Measurements from ENCODE around the gene JMY. TPM values are rescaled to one million over a fixed set of nuclear protein-coding genes. Genes with fewer than 3 reads are reported as not detected.

JMY gene
- total RNA-seq, 1 experiment from 2014 or later, result 15.6 TPM

GRCh38 chr5:79206541-79206940, 29.4 kb upstream of the JMY start:
- DNase-seq (ENCODE audit: low read depth, low spot score) (no peak), ATAC-seq (no peak)
- Histone ChIP-seq H3K79me2 (ENCODE audit: insufficient read depth, low read length) (no peaks in the 10 kb centered on the region), H3K36me3 (ENCODE audit: control insufficient read depth in 1 of 2, insufficient read depth in 2 of 2, low read length in 2 of 2) (no peaks in the 10 kb centered on the region), H3K27me3 (ENCODE audit: insufficient read depth, low read length) (no peaks in the 10 kb centered on the region), H3K4me1 (ENCODE audit: control insufficient read depth in 1 of 2, insufficient read depth in 2 of 2, low read length in 2 of 2) (peaks cover 0 to 9% of the 10 kb centered on the region in 2 experiments; a peak in 3 of 4 replicates), H3K9me2 (ENCODE audit: insufficient read depth) (no peaks in the 10 kb centered on the region), H3K4me3 (replicated peaks in 1 of 2; ENCODE audit: low read depth in 1 of 2, low read length in 2 of 2) (no peak overlapping the region), H3K4me2 (ENCODE audit: low read length) (no peak overlapping the region), H3K9ac (ENCODE audit: low read length) (no peak overlapping the region), H3K9me3 (ENCODE audit: control insufficient read depth in 1 of 2, insufficient read depth in 1 of 2, low read depth in 1 of 2, low read length in 2 of 2) (no peaks in the 10 kb centered on the region), H3K27ac (ENCODE audit: low read depth, low read length) (no peak overlapping the region), H2AFZ (ENCODE audit: low read depth, low read length, poor library complexity, severe bottlenecking) (no peak overlapping the region), H4K20me1 (ENCODE audit: insufficient read depth) (no peaks in the 10 kb centered on the region)
- RAD21 ChIA-PET (ENCODE audit: low non-redundant PET in 1 of 2, low total read pairs in 2 of 2, uncharacterized antibody in 2 of 2, unreplicated experiment in 2 of 2), result no interaction called here
- POLR2A ChIA-PET, result no interaction called here
- no TSS peak for BruUV-seq (replicated peaks)
- TF ChIP-seq POLR2A (IDR thresholded peaks at IDR 0.05; ENCODE audit: borderline replicate concordance, extremely low read depth, insufficient read depth, insufficient read length) (no peak), JUND (IDR thresholded peaks at IDR 0.05) (no peak), EGR1 (IDR thresholded peaks at IDR 0.05; ENCODE audit: low read depth) (no peak), ELF1 (IDR thresholded peaks at IDR 0.05; ENCODE audit: borderline replicate concordance, low read depth) (no peak)
- CTCF ChIA-PET, result no interaction called here
- intact Hi-C loops (cut with micrococcal nuclease), result no loop called here

- Histone ChIP-seq H2AFZ (ENCODE audit: low read depth, low read length, poor library complexity, severe bottlenecking) (no peak overlapping the region), H3K9me2 (ENCODE audit: insufficient read depth) (no peaks in the 10 kb centered on the region), H3K4me2 (ENCODE audit: low read length) (no peak overlapping the region), H4K20me1 (ENCODE audit: insufficient read depth) (no peaks in the 10 kb centered on the region), H3K36me3 (ENCODE audit: control insufficient read depth in 1 of 2, insufficient read depth in 2 of 2, low read length in 2 of 2) (no peaks in the 10 kb centered on the region), H3K9me3 (ENCODE audit: control insufficient read depth in 1 of 2, insufficient read depth in 1 of 2, low read depth in 1 of 2, low read length in 2 of 2) (no peaks in the 10 kb centered on the region), H3K27me3 (ENCODE audit: insufficient read depth, low read length) (no peaks in the 10 kb centered on the region), H3K4me1 (ENCODE audit: control insufficient read depth in 1 of 2, insufficient read depth in 2 of 2, low read length in 2 of 2) (no peaks in the 10 kb centered on the region), H3K79me2 (ENCODE audit: insufficient read depth, low read length) (no peaks in the 10 kb centered on the region), H3K27ac (ENCODE audit: low read depth, low read length) (no peak overlapping the region), H3K4me3 (replicated peaks in 1 of 2; ENCODE audit: low read depth in 1 of 2, low read length in 2 of 2) (no peak overlapping the region), H3K9ac (ENCODE audit: low read length) (no peak overlapping the region)
- ChIA-PET POLR2A (no interaction called here), RAD21 (ENCODE audit: low non-redundant PET in 1 of 2, low total read pairs in 2 of 2, uncharacterized antibody in 2 of 2, unreplicated experiment in 2 of 2) (no interaction called here), CTCF (no interaction called here)
- ATAC-seq, result no peak
- intact Hi-C loops (cut with micrococcal nuclease), result no loop called here
- no TSS peak for BruUV-seq (replicated peaks)
- no peak for DNase-seq (ENCODE audit: low read depth, low spot score)
- TF ChIP-seq CEBPB (IDR thresholded peaks at IDR 0.05; ENCODE audit: low read depth), result no peak
- TF ChIP-seq, protein P1, sequence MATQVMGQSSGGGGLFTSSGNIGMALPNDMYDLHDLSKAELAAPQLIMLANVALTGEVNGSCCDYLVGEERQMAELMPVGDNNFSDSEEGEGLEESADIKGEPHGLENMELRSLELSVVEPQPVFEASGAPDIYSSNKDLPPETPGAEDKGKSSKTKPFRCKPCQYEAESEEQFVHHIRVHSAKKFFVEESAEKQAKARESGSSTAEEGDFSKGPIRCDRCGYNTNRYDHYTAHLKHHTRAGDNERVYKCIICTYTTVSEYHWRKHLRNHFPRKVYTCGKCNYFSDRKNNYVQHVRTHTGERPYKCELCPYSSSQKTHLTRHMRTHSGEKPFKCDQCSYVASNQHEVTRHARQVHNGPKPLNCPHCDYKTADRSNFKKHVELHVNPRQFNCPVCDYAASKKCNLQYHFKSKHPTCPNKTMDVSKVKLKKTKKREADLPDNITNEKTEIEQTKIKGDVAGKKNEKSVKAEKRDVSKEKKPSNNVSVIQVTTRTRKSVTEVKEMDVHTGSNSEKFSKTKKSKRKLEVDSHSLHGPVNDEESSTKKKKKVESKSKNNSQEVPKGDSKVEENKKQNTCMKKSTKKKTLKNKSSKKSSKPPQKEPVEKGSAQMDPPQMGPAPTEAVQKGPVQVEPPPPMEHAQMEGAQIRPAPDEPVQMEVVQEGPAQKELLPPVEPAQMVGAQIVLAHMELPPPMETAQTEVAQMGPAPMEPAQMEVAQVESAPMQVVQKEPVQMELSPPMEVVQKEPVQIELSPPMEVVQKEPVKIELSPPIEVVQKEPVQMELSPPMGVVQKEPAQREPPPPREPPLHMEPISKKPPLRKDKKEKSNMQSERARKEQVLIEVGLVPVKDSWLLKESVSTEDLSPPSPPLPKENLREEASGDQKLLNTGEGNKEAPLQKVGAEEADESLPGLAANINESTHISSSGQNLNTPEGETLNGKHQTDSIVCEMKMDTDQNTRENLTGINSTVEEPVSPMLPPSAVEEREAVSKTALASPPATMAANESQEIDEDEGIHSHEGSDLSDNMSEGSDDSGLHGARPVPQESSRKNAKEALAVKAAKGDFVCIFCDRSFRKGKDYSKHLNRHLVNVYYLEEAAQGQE (IDR thresholded peaks at IDR 0.05; ENCODE audit: low read depth), result no peak
- TF ChIP-seq EZH2 (IDR thresholded peaks at IDR 0.05), result no peak
- no peak for TF ChIP-seq EZH2phosphoT487 (IDR thresholded peaks at IDR 0.05; ENCODE audit: borderline replicate concordance)
- TF ChIP-seq ZBTB33 (IDR thresholded peaks at IDR 0.05; ENCODE audit: extremely low read depth, insufficient replicate concordance, low read length), result no peak
- no peak for TF ChIP-seq ATF3 (IDR thresholded peaks at IDR 0.05)
- no peak for TF ChIP-seq JUND (IDR thresholded peaks at IDR 0.05)
- TF ChIP-seq POLR2AphosphoS5 (IDR thresholded peaks at IDR 0.05; ENCODE audit: low read depth, low read length), result no peak
- no peak for TF ChIP-seq ELF1 (IDR thresholded peaks at IDR 0.05; ENCODE audit: borderline replicate concordance, low read depth)
- TF ChIP-seq ZFX (IDR thresholded peaks at IDR 0.05), result no peak
- TF ChIP-seq SIN3A (IDR thresholded peaks at IDR 0.05; ENCODE audit: low read depth), result no peak
- no peak for TF ChIP-seq SRF (IDR thresholded peaks at IDR 0.05; ENCODE audit: low read depth)
- no peak for TF ChIP-seq ZNF274 (IDR thresholded peaks at IDR 0.05; ENCODE audit: low read depth, low read length)
- no peak for TF ChIP-seq YY1 (IDR thresholded peaks at IDR 0.05; ENCODE audit: extremely low read depth, insufficient replicate concordance, low read depth, low read length)
- TF ChIP-seq POLR2A (IDR thresholded peaks at IDR 0.05; ENCODE audit: borderline replicate concordance, extremely low read depth, insufficient read depth, insufficient read length), result no peak
- no peak for TF ChIP-seq TCF7L2 (IDR thresholded peaks at IDR 0.05; ENCODE audit: borderline replicate concordance, extremely low read depth, insufficient read depth, insufficient read length)
Measured at GRCh38 chr5:79209505-79209904, 26.4 kb upstream of the JMY start.

Measured in HCT116 (cell line).